PC-9 (cell line): ENCODE results near the gene GMPS.

Experiments used
- EZH2 ChIP-seq: fragments of 200-600 bp; sonication (generic); IDR thresholded peaks from 2 replicates; pipeline ENCODE4 v1.8.0; 2017; ENCODE audit warnings: antibody characterized with exemption, low read depth
- TF ChIP-seq, protein P1 (sequence below): fragments of 200-600 bp; sonication (generic); conservative IDR thresholded peaks from 2 replicates; pipeline ENCODE4 v1.6.1; 2017; ENCODE audit warnings: mixed run types, antibody characterized with exemption, mild to moderate bottlenecking, moderate library complexity

DNA sequence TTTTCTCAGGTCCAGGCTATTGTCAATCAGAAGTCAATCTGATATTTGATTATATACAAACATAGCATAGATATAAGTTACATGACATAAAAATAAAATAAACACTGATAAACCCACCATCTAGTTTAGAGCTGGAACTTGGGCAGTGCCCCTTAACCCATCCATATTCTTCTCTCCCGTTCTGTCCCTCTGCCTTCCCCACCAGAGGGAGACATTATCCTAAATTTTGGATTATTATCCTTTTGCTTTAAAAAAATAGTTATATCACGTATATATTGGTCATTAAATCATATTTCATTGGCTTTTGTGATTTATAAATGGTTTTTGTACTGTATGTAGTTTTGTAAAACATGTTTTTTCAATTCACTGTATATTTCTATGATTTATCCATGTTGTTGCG is 107.9 kb downstream of the GMPS start:
- TF ChIP-seq, protein P1, sequence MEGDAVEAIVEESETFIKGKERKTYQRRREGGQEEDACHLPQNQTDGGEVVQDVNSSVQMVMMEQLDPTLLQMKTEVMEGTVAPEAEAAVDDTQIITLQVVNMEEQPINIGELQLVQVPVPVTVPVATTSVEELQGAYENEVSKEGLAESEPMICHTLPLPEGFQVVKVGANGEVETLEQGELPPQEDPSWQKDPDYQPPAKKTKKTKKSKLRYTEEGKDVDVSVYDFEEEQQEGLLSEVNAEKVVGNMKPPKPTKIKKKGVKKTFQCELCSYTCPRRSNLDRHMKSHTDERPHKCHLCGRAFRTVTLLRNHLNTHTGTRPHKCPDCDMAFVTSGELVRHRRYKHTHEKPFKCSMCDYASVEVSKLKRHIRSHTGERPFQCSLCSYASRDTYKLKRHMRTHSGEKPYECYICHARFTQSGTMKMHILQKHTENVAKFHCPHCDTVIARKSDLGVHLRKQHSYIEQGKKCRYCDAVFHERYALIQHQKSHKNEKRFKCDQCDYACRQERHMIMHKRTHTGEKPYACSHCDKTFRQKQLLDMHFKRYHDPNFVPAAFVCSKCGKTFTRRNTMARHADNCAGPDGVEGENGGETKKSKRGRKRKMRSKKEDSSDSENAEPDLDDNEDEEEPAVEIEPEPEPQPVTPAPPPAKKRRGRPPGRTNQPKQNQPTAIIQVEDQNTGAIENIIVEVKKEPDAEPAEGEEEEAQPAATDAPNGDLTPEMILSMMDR, result peak; percentile 44; the same call in 1 of the 2 replicates
- no peak for TF ChIP-seq EZH2
